ENCODE results near the gene CHD3.
"Not testable (repeated sequence)": the region's sequence is repeated elsewhere in the genome, so short reads cannot be mapped to it uniquely, and the experiment has no call there.

Gene CHD3

GRCh38 chr17:7940034-7940433, 51.4 kb downstream of the CHD3 start:
- DNase-seq, result no peak

DNA sequence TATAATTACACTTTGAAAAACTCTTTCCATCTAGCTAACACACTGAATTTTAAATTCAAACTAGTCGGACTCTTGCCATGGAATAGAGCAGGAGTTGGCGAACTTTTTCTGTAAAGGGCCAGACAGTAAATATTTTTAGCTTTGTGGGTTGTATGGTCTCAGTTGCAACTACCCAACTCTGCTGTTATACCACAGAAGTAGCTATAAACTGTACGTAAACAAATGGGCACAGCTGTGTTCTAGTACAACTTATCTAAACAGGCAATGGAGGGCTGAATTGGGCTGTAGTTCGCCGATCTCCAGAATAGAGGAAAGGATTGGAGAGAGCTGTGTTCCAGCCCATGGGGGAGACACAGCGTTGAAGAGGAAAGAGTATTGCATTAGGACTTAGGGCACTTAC, 52.2 kb downstream of the CHD3 start:
- DNase-seq, result no peak

DNA sequence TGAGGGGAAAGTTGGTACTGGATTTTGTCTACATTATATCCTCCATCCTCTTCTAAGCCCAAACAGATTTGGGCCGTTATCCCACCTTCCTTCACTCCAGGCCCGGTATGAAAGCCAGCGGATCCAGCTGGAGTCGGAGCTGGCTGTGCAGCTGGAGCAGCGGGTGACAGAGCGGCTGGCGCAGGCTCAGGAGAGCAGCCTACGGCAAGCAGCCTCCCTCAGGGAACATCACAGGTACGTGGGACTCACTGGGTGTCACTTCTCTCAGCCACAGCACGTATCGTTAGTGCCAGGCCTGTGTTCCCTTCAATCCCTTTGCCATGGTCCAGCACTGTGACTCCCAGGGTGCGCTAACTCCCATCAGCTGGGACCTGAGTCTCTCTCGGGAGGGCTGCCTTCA, 54.7 kb downstream of the CHD3 start:
- DNase-seq, result no peak

DNA sequence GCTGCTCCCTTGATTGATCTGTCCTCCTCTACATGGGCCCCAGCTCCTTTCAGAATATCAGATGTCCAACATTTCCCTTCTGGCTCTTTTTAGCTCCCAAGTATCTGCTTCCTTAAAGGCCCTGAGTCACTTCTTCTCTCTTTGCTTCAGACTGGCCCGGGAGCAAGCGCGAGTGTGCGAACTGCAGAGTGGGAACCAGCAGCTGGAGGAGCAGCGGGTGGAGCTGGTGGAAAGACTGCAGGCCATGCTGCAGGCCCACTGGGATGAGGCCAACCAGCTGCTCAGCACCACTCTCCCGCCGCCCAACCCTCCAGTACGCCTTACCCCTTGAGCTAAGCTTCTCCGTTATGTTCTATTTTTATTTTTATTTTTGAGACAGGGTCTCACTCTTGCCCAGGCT, 55.7 kb downstream of the CHD3 start:
- DNase-seq, result no peak

DNA sequence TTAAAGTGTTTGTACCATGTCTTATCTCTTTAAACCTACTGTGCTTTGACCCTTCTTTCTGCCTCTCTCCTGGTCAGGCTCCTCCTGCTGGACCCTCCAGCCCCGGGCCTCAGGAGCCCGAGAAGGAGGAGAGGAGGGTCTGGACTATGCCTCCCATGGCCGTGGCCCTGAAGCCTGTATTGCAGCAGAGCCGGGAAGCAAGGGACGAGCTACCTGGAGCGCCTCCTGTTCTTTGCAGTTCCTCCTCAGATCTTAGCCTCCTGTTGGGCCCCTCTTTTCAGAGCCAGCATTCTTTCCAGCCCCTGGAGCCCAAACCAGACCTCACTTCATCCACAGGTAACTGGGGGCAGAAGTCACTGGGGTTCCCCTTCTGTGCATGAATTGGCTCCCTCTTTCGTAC, 57.1 kb downstream of the CHD3 start:
- no peak for DNase-seq

GRCh38 chr17:7946441-7946840, 57.9 kb downstream of the CHD3 start:
- DNase-seq, result no peak

DNA sequence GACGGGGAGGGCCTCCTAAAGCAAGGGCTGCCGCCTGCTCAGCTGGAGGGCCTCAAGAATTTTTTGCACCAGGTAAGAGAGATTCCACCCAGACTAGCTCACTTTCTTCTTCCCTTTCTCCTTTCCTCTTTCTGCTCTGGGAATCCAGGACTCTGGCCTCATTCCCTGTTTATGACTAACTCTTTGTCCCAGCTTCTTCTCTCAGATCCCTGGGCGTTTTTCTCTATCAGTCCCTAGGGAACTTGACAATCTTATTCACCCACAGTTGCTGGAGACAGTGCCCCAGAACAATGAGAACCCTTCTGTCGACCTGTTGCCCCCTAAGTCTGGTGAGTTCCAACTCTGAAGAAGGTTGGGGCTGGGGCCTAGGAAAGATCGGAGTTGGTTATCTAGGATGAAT, 59.1 kb downstream of the CHD3 start:
- no peak for DNase-seq

GRCh38 chr17:7950578-7950977, 62.0 kb downstream of the CHD3 start:
- no peak for DNase-seq

GRCh38 chr17:7951143-7951792, 62.7 kb downstream of the CHD3 start:
- no peak for DNase-seq

- DNase-seq, result not testable (repeated sequence)
Measured at GRCh38 chr17:7953266-7953665, 64.7 kb downstream of the CHD3 start.

DNA sequence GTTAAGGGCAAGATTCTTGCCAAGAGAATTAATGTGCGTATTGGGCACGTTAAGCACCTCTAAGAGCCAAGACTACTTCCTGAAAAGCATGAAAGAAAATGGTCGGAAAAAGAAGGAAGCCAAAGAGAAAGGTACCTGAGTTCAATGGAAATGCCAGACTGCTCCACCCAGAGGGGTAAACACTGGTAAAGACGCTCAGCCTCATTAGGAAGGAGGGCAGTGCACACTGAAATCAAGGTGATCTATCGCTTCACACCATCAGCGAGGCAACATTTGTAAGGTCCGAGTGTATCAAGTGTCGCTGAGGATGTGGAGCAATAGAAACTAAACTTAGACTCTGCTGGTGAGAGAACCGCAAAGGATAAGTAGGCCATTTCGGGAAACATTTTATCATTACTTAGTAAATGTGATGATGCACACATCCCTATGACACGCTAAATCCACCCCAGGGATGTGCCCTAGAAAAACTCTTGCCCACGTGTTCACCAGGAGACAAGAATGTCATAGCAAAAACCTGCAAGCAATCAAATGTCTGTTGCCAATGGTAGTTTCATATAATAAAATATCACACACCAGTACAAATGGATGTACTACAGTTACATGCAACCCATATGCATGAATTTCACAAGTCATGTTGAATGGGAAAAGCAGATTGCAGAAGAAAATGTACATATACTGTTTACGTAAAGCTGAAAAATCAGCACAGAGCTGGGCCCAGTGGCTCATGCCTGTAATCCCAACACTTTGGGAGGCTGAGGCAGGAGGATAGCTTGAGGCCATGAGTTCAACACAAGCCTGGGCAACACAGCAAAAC, 67.0 kb downstream of the CHD3 start:
- no peak for DNase-seq

- no peak for DNase-seq
Measured at GRCh38 chr17:7956228-7956965, 67.8 kb downstream of the CHD3 start.

- no peak for DNase-seq
Measured at GRCh38 chr17:7959503-7960253, 71.1 kb downstream of the CHD3 start.

DNA sequence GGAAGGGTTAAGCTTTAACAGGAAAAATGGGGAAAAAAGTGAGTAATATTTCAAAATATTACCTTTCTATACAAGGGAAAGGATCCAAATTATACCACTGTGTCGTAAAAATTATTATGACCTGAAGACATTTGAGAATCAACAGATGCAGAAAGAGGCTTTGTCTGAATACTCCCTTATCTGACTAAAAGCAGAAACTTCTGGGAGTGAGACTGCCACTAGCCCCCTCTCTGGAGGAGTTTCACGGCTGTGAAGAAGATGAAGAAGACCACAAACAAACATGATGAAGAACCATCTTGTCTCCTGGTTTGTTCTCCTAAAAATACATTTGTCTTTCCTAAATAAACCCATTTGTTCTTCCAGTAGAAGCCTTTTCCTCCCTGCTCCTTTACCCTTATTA, 72.8 kb downstream of the CHD3 start:
- DNase-seq, result no peak
